CD4-positive, alpha-beta T cell treated with Interleukin-6 at 100 ng/mL for 8 hours (primary cell): ENCODE measurements around the gene TTBK1.

Experiments used
- DNase-seq: peaks from one replicate; pipeline ENCODE4 v3.0.0-alpha.2; 2020; ENCODE audit warnings: mixed read lengths, low spot score

The TTBK1 gene

GRCh38 chr6:43255408-43256054 lies 12.2 kb downstream of the TTBK1 start:
- no peak for DNase-seq

GRCh38 chr6:43256670-43257366 lies 13.5 kb downstream of the TTBK1 start:
- DNase-seq, result no peak

- no peak for DNase-seq
These were observed 14.3 kb downstream of the TTBK1 start for GRCh38 chr6:43257367-43258145.

DNA sequence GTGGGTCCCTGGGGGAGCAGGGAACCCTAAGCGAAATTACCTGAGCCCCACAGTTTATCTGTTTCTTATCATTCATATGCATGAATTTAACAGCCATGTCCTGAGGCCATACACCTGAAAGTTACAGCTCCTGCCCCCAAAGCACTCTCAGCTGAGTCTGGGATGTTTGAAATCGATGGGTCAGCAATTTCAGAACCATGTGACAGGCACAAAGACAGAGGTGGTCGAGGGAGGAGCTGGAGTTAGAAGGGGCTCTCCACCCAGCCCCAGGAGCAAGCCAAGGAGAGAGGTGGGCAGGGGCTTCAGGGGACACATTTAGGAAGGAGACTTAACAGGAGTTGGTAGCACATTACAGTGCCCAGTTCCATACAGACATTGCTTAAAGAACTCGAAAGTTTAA lies 14.9 kb downstream of the TTBK1 start:
- no peak for DNase-seq

DNA sequence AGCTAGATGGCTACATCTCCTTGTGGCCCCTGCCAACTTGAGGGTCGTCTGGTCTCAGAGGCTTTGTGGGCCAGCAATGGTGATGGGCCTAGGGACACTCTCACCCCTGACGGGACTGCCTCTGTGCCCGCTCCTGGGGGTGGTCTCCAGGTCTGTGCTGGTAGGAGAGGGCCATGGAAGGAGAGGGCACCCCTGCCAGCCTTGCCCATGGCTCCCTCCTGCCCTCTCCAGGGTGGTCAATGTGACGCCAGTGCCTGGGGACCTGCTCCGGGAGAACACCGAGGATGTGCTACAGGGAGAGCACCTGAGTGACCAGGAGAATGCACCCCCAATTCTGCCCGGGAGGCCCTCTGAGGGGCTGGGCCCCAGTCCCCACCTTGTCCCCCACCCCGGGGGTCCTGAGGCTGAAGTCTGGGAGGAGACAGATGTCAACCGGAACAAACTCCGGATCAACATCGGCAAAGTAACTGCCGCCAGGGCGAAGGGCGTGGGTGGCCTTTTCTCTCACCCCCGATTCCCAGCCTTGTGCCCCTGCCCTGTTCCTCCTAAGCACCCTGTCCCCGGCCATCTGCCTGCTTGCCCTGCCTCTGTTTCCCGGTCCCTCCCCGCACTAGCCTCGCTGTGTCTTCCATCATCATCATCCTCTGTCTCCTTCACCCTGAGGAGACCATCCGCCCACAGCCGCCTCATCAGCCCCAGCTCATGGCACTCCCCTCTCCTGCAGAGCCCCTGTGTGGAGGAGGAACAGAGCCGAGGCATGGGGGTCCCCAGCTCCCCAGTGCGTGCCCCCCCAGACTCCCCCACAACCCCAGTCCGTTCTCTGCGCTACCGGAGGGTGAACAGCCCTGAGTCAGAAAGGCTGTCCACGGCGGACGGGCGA lies 15.8 kb downstream of the TTBK1 start:
- DNase-seq, result no peak

DNA sequence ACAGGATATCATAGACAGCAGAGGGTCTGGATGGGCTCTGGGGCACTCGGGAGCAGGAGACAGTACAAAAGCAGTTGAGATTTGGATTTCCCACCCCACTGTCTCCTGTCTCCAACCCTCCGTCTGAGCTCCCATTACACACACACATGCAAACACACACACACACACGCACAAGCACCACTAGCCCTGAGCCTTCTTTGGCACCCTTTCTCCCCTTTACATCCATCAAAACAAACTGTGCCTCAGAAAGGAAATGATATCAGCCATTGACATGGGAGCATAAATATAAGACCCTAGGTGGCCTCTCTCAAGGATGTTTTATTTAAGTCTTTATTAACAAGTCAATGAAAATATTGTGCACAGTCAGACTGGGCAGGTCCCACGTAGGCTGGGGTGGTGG lies 17.5 kb downstream of the TTBK1 start:
- DNase-seq, result no peak

- DNase-seq, result no peak
These were observed 17.9 kb downstream of the TTBK1 start for GRCh38 chr6:43261198-43261597.

- DNase-seq, result no peak
These were observed 18.9 kb downstream of the TTBK1 start for GRCh38 chr6:43262000-43262779.

DNA sequence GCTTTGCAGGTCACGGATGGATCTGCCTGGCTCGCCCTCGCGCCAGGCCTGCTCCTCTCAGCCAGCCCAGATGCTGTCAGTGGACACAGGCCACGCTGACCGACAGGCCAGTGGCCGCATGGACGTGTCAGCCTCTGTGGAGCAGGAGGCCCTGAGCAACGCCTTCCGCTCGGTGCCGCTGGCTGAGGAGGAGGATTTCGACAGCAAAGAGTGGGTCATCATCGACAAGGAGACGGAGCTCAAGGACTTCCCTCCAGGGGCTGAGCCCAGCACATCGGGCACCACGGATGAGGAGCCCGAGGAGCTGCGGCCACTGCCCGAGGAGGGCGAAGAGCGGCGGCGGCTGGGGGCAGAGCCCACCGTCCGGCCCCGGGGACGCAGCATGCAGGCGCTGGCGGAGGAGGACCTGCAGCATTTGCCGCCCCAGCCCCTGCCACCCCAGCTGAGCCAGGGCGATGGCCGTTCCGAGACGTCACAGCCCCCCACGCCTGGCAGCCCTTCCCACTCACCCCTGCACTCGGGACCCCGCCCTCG lies 19.6 kb downstream of the TTBK1 start:
- no peak for DNase-seq

- peak; percentile 75 for DNase-seq
These were observed 20.3 kb downstream of the TTBK1 start for GRCh38 chr6:43263314-43264178.

DNA sequence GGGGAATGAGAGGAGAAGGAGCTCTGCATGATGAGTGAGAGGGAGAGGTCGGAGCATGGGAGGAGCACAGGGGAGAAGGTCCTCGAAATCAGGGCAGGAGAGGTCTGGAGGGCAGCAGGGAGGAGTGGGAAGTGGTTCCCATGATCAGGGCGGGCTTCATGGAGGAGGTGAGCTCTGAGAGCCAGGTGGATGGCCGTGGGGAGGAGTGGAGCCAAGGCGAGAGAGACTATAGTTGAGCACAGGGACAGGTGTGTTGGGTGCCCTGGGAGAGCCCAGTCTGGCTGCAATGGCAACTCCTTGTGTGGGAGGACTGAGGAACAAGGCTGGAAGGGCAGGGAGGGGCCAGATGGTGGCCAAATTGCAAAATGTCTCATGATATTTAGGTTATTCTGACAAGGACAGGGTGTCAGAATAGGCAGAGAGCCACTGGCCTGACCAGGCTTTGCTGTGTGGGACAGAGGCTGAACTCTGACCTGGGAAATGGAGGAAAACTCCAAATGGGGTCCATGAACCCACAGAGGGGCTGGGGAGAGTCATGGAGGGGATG lies 21.4 kb downstream of the TTBK1 start:
- DNase-seq, result no peak

GRCh38 chr6:43265564-43265963 lies 22.3 kb downstream of the TTBK1 start:
- DNase-seq, result no peak

- DNase-seq, result no peak
These were observed 24.5 kb downstream of the TTBK1 start for GRCh38 chr6:43267619-43268354.

- DNase-seq, result no peak
These were observed 25.0 kb downstream of the TTBK1 start for GRCh38 chr6:43268355-43268700.

- no peak for DNase-seq
These were observed 25.5 kb downstream of the TTBK1 start for GRCh38 chr6:43268782-43269272.

DNA sequence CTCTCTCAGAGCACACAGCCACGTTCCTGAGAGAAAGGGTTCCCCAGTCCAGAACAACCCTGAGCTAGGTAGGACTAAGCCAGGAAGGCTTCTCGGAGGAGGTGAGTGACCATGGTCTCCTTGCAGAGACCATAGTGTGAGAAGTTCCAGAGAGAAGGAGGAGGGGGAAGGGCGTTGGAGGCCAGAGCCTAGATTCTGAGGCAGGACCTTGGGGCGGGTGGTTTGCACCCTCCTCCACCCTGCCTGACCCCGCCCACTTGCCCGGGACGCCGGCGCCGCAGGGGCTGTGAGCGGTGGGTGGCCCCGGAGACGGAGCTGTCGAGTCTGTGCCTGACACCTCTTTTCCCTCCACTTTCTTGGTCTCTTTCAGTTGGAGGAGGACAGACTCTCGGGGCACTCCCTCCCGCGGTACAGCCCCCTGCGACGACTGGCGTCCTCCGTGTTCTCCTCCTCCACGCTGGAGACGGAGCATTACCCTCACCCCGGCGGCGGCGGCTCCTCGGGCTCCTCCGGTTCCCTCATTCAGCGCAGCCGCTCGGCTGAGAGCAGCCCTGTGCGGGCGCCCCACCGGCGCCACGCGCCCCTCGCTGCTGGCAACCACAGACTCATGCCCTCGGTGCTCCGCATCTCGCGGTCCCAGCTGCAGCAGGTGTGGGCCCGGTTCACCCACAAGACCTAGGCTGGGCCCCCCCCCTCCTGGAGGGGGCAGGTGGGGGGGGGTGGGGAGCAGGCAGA lies 26.2 kb downstream of the TTBK1 start:
- peak; percentile 7 for DNase-seq

GRCh38 chr6:43271103-43271815 lies 28.0 kb downstream of the TTBK1 start:
- DNase-seq, result no peak

- DNase-seq, result no peak
These were observed 28.7 kb downstream of the TTBK1 start for GRCh38 chr6:43271944-43272343.
